Natural killer cell (primary cell): Measurements from ENCODE around the gene HIF1A. TPM values are rescaled to one million over a fixed set of nuclear protein-coding genes. Genes with fewer than 3 reads are reported as not detected.
"Not testable (repeated sequence)": the region's sequence is repeated elsewhere in the genome, so short reads cannot be mapped to it uniquely, and the experiment has no call there.

ENCODE experiments used
- ATAC-seq, 3 donors: fragments of 150-1000 bp in 2 of 3; fragments of 200-7000 bp in 1 of 3; cut with Tn5 transposase; 1 replicate in 1 of 3; 2 replicates in 2 of 3; pipeline ENCODE4 v1.10.0; 2021; ENCODE audit warnings: mild to moderate bottlenecking in 2 of 3, moderate library complexity in 2 of 3
- DNase-seq, 2 donors: peaks; one replicate each; pipeline versions ENCODE4 v3.0.0 to v3.0.0-alpha.2; 2013 to 2021; ENCODE audit warnings: mixed read lengths in 1 of 2
- H3K27ac ChIP-seq: one replicate; pipeline ENCODE4 v1.5.1; 2013; ENCODE audit warnings: mild to moderate bottlenecking, low read length
- H3K27me3 ChIP-seq: one replicate; pipeline ENCODE4 v1.6.1; 2013; ENCODE audit warnings: low read length; ENCODE audit not compliant: control insufficient read depth, insufficient read depth
- H3K36me3 ChIP-seq: one replicate; pipeline ENCODE4 v1.6.1; 2013; ENCODE audit warnings: low read length; ENCODE audit not compliant: control insufficient read depth, insufficient read depth
- H3K4me1 ChIP-seq: one replicate; pipeline ENCODE4 v1.6.1; 2013; ENCODE audit warnings: low read length; ENCODE audit not compliant: control insufficient read depth, insufficient read depth
- H3K4me3 ChIP-seq: one replicate; pipeline ENCODE4 v1.5.1; 2013; ENCODE audit warnings: low read length
- H3K9me3 ChIP-seq: one replicate; pipeline ENCODE4 v1.6.1; 2013; ENCODE audit warnings: low read length; ENCODE audit not compliant: control insufficient read depth, insufficient read depth
- H3K27ac Mint-ChIP-seq, 2 donors: one replicate each; pipeline ENCODE4 v1.8.0; 2022; ENCODE audit warnings: mild to moderate bottlenecking in 2 of 2, mixed read lengths in 2 of 2, moderate library complexity in 1 of 2
- H3K27me3 Mint-ChIP-seq, 2 donors: one replicate each; pipeline ENCODE4 v1.8.0; 2022; ENCODE audit warnings: low read depth in 2 of 2, mixed read lengths in 2 of 2
- H3K36me3 Mint-ChIP-seq: one replicate; pipeline ENCODE4 v1.8.0; 2022; ENCODE audit warnings: mixed read lengths
- H3K4me1 Mint-ChIP-seq, 2 donors: one replicate each; pipeline ENCODE4 v1.8.0; 2022; ENCODE audit warnings: mixed read lengths in 2 of 2
- H3K4me3 Mint-ChIP-seq: one replicate; pipeline ENCODE4 v1.8.0; 2022; ENCODE audit warnings: mild to moderate bottlenecking, moderate library complexity, mixed read lengths
- H3K9me3 Mint-ChIP-seq, 2 donors: one replicate each; pipeline ENCODE4 v1.8.0; 2022; ENCODE audit warnings: mixed read lengths in 2 of 2
- CTCF ChIP-seq: fragments of 200-600 bp; IDR thresholded peaks from one replicate; pipeline ENCODE4 v1.8.0; 2022; ENCODE audit warnings: antibody characterized with exemption
- WGBS: methylation state at CpG from one replicate; pipeline ENCODE4 v1.1.7; 2013; ENCODE audit warnings: missing lambda C conversion rate; ENCODE audit not compliant: insufficient coverage; 5-methylcytosine and 5-hydroxymethylcytosine counted together
- intact Hi-C: fragments of 100-400 bp; cut with micrococcal nuclease; formaldehyde crosslinking; loops from one replicate; pipeline ENCODE4 v1.14.2; 2022
- total RNA-seq, 4 donors: library from RNA; stranded (reverse); fragments of 120-200 nt in 1 of 4; gene quantifications; one replicate each; pipeline versions ENCODE4 v1.2.3 to v1.2.4, GENCODE V29; 2013 to 2022

Gene HIF1A
- total RNA-seq, 3 donors from 2014 or later (not counting 1 experiment from before 2014, with no cell fraction given), result 174 to 184 (median 177) TPM

- H3K27me3 Mint-ChIP-seq, result peaks cover 22 to 29% of the 10 kb centered on the region in 2 donors
- peaks cover 3% of the 10 kb centered on the region for H3K4me1 ChIP-seq
- H3K36me3 ChIP-seq, result no peaks in the 10 kb centered on the region
- H3K4me3 Mint-ChIP-seq, result no peak overlapping the region
- H3K36me3 Mint-ChIP-seq, result no peaks in the 10 kb centered on the region
- peaks cover 6 to 9% of the 10 kb centered on the region in 2 donors for H3K4me1 Mint-ChIP-seq
- DNase-seq (no peak), ATAC-seq (no peak)
- no peak overlapping the region for H3K27ac ChIP-seq
- TF ChIP-seq CTCF, result no peak
- no peak overlapping the region for H3K4me3 ChIP-seq
- intact Hi-C loops, result no loop called here
- H3K9me3 ChIP-seq, result no peaks in the 10 kb centered on the region
- WGBS, result 90% methylated on average over 5 of the region's 5 CpGs
- no peaks in the 10 kb centered on the region for H3K9me3 Mint-ChIP-seq
- no peak overlapping the region for H3K27ac Mint-ChIP-seq
- H3K27me3 ChIP-seq, result no peaks in the 10 kb centered on the region
These were observed 59.5 kb downstream of the HIF1A start for GRCh38 chr14:61754627-61755381.

DNA sequence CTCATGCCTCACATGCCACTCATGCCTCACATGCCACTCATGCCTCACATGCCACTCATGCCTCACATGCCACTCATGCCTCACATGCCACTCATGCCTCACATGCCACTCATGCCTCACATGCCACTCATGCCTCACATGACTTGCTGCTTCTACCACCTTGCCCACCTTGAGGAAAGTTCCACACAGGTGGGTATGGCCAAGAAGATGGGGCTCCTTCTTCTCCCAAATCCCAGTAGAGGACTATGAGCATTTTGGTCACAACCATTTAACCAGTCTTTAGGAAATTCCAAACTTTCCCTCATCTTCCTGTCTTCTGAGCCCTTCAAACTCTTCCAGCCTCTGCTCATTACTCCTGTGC lies 60.0 kb downstream of the HIF1A start:
- H3K4me1 Mint-ChIP-seq, H3K4me3 Mint-ChIP-seq, H3K9me3 ChIP-seq, ATAC-seq, DNase-seq, H3K36me3 ChIP-seq, H3K4me3 ChIP-seq, H3K27ac ChIP-seq, H3K36me3 Mint-ChIP-seq, H3K9me3 Mint-ChIP-seq, intact Hi-C loops, H3K27me3 ChIP-seq, H3K4me1 ChIP-seq, H3K27ac Mint-ChIP-seq: not testable (repeated sequence)
- H3K27me3 Mint-ChIP-seq, result peaks cover 22 to 29% of the 10 kb centered on the region in 2 donors

- WGBS, result 100% methylated on average over 1 of the region's 2 CpGs
- Histone ChIP-seq H3K27me3 (no peaks in the 10 kb centered on the region), H3K4me3 (no peak overlapping the region), H3K36me3 (no peaks in the 10 kb centered on the region), H3K4me1 (peaks cover 3% of the 10 kb centered on the region), H3K27ac (no peak overlapping the region), H3K9me3 (no peaks in the 10 kb centered on the region)
- DNase-seq (no peak), ATAC-seq (no peak)
- H3K27ac Mint-ChIP-seq, result no peak overlapping the region
- peaks cover 22 to 29% of the 10 kb centered on the region in 2 donors for H3K27me3 Mint-ChIP-seq
- peaks cover 0 to 2% of the 10 kb centered on the region in 2 donors for H3K4me1 Mint-ChIP-seq
- TF ChIP-seq CTCF, result no peak
- H3K4me3 Mint-ChIP-seq, result no peak overlapping the region
- H3K36me3 Mint-ChIP-seq, result no peaks in the 10 kb centered on the region
- H3K9me3 Mint-ChIP-seq, result no peaks in the 10 kb centered on the region
- intact Hi-C loops, result no loop called here
These were observed 60.8 kb downstream of the HIF1A start for GRCh38 chr14:61756135-61756534.

GRCh38 chr14:61759878-61760277 lies 64.6 kb downstream of the HIF1A start:
- Histone ChIP-seq H3K9me3 (no peaks in the 10 kb centered on the region), H3K4me1 (peaks cover 18% of the 10 kb centered on the region), H3K36me3 (no peaks in the 10 kb centered on the region), H3K4me3 (no peak overlapping the region), H3K27ac (no peak overlapping the region), H3K27me3 (no peaks in the 10 kb centered on the region)
- Mint-ChIP-seq H3K36me3 (no peaks in the 10 kb centered on the region), H3K4me3 (no peak overlapping the region), H3K27ac (no peak overlapping the region), H3K4me1 (peaks cover 25 to 32% of the 10 kb centered on the region in 2 donors), H3K27me3 (peaks cover 19 to 23% of the 10 kb centered on the region in 2 donors), H3K9me3 (no peaks in the 10 kb centered on the region)
- ATAC-seq (no peak), DNase-seq (no peak)
- intact Hi-C loops, result loop anchor here (5.0 kb wide), 1 partner anchor 1513 kb away; the partner anchor contains the start of gene PPM1A
- TF ChIP-seq CTCF, result no peak
- 98% methylated on average over 7 of the region's 7 CpGs for WGBS
